Left forelimb (tissue), 1 donor: ENCODE results near the gene DGKQ.
"Not testable (repeated sequence)": the region's sequence is repeated elsewhere in the genome, so short reads cannot be mapped to it uniquely, and the experiment has no call there.

Source experiments
- DNase-seq: peaks from one replicate; pipeline ENCODE4 v3.0.0-alpha.2; 2018; ENCODE audit warnings: low spot score

The DGKQ gene

GRCh38 chr4:976016-976415 is 2.6 kb upstream of the DGKQ start:
- DNase-seq: not testable (repeated sequence)

DNA sequence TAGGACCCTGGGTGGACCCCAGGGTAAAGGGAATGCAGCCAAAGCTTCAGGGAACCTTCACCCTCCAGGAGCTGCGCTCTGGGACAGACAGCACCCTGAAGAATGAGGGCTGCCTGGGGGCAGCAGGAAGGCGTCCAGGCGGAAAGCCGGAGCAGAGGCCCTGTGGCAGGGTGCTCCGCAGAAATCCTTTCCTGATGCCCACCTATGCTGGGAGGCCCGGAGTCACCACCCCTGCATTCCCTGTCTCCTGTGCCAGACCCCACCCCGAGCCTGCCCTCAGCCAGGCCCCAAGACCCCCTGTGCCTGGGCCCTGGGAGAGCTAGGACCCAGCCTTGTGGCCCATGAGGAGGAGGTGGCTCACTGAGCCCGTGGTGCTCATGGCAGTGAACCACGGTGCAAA is 1.3 kb upstream of the DGKQ start:
- no peak for DNase-seq

DNA sequence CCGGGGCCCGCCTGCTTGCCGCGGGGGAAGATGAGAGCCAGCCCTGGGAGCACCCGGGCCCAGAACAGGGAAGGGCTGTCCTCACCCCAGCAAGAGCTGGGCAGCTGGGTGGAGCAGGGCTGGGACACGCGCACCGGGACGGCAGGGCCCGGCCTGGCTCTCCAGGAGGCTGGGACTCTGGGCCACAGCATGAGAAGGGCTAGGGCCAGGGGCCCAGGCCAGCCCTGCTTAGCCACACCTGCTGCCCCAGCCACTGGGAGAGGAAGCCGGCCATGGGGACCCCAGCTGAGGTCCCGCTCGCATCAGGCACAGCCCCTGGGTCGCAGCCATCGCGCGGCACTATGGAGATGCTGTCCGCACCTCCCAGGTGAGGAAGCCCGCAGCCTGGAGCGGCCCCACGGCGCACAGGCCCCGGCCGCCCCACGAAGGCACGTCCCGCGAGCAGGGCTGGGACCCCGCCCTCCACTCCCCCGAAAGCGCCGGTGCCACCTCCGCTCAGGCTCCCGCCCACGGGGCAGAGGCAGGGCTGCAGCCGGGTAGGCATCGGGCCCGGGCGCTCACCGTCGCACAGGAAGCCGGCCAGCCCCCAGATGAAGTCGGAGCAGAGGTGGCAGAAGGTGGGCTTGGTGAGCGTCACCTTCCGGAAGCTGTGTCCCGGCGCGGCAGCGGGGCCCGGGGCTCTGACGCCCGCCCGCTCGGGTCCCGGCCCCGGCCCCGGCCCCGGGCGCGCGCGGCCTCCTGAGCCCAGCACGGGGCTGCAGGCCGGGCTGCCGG is 531 bp downstream of the DGKQ start:
- no peak for DNase-seq

DNA sequence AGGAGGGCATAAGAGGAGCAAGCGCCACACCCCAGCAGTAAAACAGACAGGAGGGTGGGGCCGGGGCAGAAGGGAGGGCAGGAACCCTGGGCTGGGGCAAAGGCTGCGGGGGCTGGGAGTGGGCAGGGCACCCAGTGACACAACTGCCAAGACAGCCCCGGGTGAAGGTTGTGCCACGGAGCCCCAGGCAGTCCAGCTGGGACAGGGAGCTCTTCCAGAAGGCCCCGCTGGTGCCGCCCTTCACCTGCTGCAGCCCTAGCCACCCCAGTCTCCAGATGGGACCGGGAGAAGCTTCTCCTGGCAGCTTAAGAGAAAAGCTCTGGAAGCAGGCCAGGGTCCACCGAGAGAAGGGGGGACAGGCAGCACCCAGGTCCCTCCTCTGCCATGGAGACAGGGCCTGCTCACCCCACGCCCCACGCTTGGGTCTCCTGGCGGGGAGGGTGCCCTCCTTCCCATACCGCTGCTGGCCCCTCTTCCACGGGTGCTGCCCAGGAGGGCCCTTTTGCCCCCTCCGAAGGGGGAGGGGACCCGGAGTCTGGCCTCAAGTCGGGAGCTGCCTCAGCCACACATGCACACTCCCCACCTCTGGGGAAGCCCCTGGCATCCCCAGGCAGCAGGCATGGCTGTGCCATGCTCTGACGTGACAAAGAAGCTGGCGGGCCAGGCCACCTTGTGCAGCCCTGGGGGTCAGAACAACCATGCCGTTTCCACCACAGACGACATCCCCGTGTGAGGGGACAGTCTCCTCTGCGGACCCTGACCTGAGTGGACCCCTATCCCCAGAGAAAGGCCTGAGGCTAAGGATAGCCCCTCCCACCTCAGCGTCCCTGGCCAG is 1.5 kb downstream of the DGKQ start:
- DNase-seq: no peak

GRCh38 chr4:970854-971520 is 2.4 kb downstream of the DGKQ start:
- no peak for DNase-seq

DNA sequence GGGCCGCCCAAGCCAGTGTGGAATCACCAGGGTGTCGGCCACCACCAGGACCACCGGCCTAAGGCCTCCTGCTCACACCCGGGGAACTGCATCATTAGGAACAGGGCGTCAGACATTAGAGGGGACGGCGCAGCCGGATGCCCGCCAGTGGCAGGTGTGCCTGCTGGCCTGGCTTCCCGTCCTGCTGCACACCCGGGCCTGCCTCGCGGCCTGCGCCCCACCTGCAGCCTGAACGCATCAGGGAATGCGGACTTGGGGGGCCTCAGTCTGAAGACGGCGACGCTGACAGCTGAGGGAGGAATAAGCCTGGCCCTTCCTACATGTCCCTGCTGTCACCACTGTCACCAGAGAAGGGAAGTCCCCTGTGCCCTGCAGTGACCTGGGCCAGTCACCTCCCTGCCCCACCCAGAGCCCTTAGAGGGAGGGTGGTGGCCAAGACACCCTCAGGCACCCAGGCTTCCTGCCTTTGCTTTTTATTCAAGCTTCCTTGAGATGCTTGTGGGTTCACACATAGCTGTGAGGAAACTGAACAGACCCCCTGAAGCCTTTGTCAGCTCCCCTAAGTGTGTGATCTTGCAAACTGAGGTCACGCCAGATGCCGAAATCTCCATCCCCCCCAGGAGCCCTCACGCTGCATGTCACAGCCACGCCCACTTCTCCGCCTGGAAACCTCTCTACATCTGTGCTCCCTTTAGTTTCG is 3.2 kb downstream of the DGKQ start:
- no peak for DNase-seq

GRCh38 chr4:968621-969394 is 4.6 kb downstream of the DGKQ start:
- no peak for DNase-seq

DNA sequence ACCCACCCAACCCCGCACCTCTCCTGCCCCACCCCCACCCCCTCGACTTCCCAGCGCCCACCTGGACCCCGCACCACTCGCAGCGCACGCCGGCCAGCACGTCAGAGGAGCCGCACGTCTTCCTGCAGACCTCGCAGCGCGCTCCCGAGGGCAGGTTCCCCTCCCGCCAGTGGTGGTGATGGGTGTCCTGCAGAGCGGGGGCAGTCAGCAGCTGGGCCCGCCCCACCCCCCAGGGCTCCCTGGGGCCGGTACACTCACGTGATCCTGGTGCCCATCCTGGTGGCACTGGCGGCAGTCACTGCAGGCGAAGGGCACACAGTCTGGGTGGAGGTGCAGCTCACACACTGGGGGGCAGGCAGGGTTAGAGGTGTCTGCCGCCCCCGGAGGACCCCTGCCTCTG is 5.1 kb downstream of the DGKQ start:
- no peak for DNase-seq

- DNase-seq: no peak
Observed at GRCh38 chr4:967113-968104, 6.0 kb downstream of the DGKQ start.

GRCh38 chr4:966266-967112 is 6.9 kb downstream of the DGKQ start:
- no peak for DNase-seq

DNA sequence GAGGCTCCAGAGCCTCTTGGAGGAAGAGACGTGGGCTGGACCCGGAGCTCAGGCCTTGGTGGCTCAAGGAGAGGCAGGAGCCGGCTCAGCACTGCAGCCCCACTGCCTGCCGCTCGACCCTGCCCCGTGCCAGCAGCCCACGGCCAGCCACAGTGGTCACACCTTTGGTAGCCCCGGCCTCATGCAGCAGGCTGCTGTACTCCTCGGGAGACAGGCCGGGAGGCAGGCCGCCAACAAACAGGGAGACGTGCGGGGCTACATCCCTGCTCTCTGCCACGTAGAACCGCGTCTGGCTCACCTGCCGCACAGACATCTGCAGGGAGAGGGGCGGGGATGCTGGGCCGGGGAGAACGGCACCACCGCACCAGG is 7.6 kb downstream of the DGKQ start:
- no peak for DNase-seq

- DNase-seq: no peak
Observed at GRCh38 chr4:965048-965765, 8.2 kb downstream of the DGKQ start.

DNA sequence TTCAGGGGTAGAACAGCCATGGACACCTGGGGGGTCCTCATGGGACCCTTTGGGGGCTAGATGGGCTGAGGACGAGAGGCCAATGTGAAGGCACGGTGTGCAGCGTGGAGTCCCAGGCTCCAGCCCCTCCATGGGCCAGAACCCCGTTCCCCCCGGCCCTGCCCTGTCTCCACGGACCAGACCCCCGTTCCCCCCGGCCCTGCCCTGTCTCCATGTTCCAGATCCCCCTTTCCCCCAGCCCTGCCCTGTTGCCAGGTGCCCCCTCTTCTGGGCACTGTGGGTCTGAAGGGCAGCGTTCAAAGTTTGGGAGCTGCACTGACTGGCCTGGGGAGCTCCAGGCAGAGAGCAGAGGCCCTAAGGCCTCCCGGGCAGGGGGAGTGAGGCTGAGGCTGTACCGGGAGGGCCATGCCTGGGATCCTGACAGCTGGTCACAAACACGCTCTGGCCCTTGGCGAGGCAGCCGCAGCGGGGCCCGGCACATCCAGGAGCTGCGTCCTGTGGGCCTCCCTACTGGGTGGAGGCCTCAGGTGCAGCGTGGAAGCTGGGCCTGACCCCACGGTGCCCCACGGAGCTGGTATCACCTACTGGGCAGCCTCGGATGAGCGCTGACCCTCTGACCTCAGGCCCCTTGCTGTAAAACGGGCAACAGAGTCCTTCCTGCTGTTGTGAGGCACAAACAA is 8.9 kb downstream of the DGKQ start:
- no peak for DNase-seq

DNA sequence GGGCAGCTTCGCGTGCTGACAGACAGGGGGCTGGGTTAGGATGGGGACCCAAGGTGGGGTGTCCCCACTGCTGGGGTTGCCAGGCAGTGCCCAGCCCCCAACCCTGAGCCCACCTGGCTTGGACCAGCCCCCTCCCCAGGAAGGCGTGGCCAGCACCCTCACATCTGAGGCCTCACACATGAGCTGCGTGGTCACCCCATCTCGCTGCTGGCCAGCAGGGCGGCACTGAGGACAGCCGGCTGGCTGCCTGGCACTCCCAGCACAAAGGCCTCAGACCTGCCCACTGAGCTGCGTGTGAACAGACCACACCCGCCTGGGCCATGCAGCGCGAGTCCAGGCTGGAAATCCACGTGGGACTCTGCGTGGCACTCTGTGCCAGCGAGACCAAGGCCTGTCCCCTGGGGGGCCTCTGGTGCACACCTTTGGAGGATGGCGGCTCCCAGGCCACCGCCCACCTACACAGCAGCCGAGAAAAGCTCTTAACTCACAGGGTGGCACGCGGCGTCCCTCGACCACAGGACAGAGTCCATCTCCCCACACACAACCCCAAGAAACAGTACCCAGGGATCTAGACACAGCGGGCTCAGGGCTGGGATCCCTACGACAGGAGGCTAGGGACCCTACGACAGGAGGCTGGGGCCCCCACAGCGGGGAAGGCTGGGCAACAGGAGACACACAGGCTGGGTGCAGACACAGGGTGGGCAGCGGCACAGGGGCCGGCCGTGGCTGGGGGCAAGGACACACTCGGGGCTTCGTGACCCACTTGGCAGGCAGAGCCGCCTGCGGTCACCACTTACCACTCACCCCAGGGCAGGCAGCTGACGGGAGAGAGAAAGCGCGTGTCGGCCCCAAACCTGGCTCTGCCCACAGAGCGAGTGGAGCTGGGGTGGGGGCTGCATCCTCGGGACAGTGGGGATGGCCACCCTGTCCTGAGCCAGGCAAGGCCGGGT is 9.8 kb downstream of the DGKQ start:
- DNase-seq: no peak

DNA sequence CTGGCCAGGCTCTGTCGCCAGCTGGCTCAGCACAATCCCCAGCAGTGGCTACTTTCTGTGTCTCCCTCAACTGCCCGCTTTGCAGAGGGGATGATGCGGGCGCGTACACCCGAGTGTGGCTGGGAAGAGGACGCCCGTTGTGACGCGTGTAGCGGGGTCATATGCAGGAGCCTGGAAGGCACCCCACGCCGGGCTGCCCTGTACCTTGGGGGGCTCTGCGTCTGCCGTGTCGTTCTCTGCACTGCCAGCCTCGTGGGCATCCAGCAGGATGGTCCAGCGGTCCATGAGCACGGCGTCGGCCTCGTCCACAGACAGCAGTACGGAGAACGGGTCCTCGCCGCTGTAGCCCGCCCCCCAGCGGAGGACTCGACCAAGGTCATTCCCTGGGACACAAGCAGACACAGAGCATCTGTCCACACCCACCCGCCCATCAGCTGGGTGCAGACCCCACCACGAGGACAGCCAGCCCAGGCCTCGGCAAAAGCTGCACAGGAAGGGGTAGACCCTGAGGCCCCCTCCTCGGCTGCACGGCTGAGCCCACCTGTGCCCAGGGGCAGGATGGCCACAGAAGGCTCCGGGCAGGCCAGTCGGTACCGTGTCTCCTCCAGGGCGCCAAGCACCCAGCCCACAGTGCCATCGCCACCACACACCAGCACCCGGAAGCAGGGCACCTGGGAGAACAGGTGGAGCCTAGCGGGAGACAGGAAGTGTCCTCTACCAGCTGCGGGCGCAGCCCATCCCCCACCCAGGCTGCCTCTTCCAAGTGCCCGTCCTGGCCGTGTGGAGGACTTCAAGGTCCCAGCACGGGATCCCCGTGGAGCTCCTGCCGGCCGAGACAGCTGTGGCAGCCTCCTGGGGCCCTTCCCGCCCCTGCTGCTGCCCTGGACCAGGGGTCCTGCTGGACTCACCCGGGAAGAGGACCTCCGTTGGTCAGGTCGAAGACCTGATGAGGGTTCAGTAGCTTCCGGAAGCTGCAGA is 10.8 kb downstream of the DGKQ start:
- DNase-seq: no peak
